A673 (cell line): ENCODE data around the gene TMEM130.

Source experiments
- CTCF ChIP-seq: fragments of 300-800, 200-600 bp; sonication (generic); conservative IDR thresholded peaks from 2 replicates; pipeline ENCODE4 v1.5.1; 2017; ENCODE audit warnings: low read depth, mild to moderate bottlenecking, antibody characterized with exemption, low read length, moderate library complexity, mixed read lengths
- EZH2 ChIP-seq: fragments of 200-600 bp; sonication (generic); IDR thresholded peaks from 2 replicates; pipeline ENCODE4 v1.6.1; 2017; ENCODE audit warnings: borderline replicate concordance, low read depth, mild to moderate bottlenecking, mixed read lengths, antibody characterized with exemption, low read length; ENCODE audit not compliant: poor library complexity, severe bottlenecking

- no peak for TF ChIP-seq CTCF
- no peak for TF ChIP-seq EZH2
Observed at GRCh38 chr7:98823226-98823625, 46.6 kb downstream of the TMEM130 start.
